RWPE1 (cell line): ENCODE data around the gene ANKRD63.

Source experiments
- CTCF ChIA-PET: fragments of 350-600 bp; sonication (Branson Sonifier 250); formaldehyde crosslinking; extraction: SDS; loops from one replicate; lab custom pipeline; 2021; lab: Yijun Ruan, JAX
- POLR2A ChIA-PET: fragments of 400-600 bp; formaldehyde crosslinking; extraction: SDS; loops from one replicate; lab custom pipeline; 2020; ENCODE audit warnings: antibody characterized with exemption; ENCODE audit not compliant: low non-redundant PET; lab: Yijun Ruan, JAX
- DNase-seq: peaks from one replicate; pipeline ENCODE4 v3.0.0; 2012; ENCODE audit warnings: low spot score
- H3K27ac ChIP-seq: fragments of 450-650 bp; 2 replicates; pipeline ENCODE4 v1.5.1; 2017
- TF ChIP-seq, protein P1 (sequence below): fragments of 450-650 bp; conservative IDR thresholded peaks from 2 replicates; pipeline ENCODE4 v1.5.1; 2017; ENCODE audit warnings: low read depth, mild to moderate bottlenecking

The ANKRD63 gene

DNA sequence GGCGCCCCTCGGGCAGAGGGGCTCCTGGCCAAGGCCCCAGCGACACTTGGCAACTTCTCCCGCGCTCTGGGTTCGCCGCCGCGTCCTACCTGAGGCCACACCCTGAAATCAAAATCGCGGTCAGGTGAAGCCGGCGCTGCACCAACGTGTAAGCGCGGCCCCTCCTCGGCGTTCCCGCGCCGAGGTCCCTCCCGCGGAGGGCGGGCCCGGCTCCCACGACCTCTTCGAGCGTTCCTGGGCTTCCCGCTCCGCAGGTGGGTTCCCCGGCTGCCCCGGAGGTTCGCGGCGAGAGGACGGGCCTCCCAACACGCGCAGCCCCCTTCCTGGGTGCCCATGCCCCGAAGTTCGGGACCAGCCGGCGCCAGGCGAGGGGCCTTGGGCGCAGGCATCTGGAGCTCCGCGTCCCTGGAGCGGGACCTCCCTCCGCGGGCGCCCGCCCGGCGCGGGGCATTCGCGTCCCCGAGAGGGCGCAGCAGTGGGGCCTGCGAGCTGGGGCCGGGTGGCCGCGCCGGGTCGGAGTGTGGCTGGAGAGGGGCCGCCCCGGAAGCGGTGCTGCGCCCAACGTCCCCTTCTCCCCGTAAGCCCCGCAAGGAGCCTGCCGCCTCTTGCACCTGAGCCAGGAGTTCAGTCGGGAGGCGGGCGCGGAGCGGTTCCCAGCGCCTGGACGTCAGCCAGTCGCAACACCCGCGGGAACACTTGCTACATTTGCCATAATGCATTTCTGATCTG, 30.3 kb downstream of the ANKRD63 start:
- POLR2A ChIA-PET, result no interaction called here
- no peak for DNase-seq
- TF ChIP-seq, protein P1, sequence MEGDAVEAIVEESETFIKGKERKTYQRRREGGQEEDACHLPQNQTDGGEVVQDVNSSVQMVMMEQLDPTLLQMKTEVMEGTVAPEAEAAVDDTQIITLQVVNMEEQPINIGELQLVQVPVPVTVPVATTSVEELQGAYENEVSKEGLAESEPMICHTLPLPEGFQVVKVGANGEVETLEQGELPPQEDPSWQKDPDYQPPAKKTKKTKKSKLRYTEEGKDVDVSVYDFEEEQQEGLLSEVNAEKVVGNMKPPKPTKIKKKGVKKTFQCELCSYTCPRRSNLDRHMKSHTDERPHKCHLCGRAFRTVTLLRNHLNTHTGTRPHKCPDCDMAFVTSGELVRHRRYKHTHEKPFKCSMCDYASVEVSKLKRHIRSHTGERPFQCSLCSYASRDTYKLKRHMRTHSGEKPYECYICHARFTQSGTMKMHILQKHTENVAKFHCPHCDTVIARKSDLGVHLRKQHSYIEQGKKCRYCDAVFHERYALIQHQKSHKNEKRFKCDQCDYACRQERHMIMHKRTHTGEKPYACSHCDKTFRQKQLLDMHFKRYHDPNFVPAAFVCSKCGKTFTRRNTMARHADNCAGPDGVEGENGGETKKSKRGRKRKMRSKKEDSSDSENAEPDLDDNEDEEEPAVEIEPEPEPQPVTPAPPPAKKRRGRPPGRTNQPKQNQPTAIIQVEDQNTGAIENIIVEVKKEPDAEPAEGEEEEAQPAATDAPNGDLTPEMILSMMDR, result no peak
- peak overlapping the region; percentile 1; the same call in 1 of the 2 replicates for H3K27ac ChIP-seq
- CTCF ChIA-PET, result interaction anchor here (0.5 kb wide), 1 partner anchor 27 kb away, joined by 3 read pairs; no protein-coding TSS in a partner anchor

DNA sequence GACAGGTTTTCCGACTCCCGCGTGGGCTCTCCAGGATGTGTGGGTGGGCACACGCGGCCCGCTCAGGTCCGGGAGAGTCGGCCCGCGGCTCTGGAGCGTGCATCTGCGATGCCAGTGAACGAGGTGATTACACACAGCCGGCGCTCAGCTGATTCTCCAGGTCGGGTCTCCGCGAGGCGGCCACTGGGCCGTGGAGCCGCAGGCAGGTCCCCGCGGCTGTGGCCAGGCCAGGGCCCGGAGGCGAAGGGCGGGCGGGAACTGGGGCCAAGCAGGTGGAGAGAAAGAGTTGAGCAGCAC, 30.8 kb downstream of the ANKRD63 start:
- H3K27ac ChIP-seq, result no peak overlapping the region
- ChIA-PET CTCF (interaction anchor here (0.5 kb wide), 1 partner anchor 27 kb away, joined by 3 read pairs; no protein-coding TSS in a partner anchor), POLR2A (no interaction called here)

DNA sequence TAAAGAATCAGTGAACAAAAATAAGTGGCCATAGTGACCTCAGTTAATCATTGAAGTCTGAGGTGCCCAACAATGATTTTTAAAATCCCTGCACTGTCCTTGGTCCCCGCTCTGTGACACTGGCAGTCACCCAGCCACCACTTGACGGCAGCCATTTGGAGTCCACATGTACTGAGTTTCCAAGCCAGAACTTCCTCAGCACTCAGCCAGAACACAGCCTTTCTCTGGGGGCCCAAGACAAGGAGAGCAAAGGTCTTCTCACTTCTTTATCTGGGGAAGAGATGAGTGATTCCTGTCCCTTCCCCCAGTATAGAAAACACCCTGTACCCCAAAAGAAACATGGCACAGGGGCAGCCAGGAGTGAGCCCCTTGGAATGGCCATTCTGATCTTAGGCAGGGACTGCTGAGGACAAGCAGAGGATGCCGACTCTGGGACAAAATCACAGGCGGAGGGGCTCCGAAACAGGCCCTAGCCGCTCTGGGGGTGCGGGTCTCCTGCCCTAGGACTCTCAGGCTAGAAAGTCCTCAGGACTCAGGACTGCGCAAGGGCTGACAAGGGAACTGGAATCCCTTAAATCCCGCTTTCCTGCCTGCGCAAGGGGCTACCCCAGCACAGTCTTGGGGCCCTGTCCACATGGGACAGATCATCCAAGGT, 31.3 kb downstream of the ANKRD63 start:
- ChIA-PET CTCF (no interaction called here), POLR2A (no interaction called here)
- peak overlapping the region; percentile 30 for H3K27ac ChIP-seq
- no peak for DNase-seq
- TF ChIP-seq, protein P1, result no peak

More for the DNA sequence above, 30.8 kb downstream of the ANKRD63 start:
- DNase-seq, result no peak
- TF ChIP-seq, protein P1, result no peak

DNA sequence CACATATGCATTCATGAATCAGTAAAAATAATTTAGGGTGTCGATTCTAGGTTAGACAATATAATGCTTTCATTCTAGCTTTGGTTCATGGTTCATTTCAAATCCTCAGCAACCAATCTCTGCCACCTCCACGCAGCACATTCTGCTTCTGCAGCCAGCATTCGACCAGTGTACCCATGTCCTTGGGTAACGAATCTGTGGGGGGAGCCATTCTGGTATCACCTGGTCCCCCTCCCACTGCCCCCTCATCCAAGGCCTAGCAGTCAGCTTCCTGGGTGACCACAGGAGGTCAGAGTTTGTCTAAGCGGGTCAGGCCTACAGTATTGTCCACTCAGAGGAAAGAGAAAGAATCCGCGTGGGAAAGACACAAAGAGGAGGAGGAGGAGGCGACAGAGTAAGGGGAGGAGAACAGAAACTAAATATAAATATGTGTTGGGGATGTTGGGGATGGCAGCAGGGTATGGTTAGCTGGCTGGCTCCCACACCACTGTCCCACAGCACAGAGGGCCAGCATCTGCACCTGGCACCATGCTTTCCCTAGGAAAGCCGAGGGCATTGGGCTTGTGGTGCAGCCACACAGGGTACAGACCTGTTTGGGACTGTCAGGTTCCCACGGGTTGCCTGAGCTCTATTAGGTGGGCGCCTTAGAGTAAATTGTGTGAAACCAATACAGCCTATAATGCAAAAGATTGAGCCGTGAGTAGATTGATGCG, 31.9 kb downstream of the ANKRD63 start:
- CTCF ChIA-PET, result interaction anchor here (0.9 kb wide), 1 partner anchor 23 kb away, joined by 4 read pairs; no protein-coding TSS in a partner anchor

DNA sequence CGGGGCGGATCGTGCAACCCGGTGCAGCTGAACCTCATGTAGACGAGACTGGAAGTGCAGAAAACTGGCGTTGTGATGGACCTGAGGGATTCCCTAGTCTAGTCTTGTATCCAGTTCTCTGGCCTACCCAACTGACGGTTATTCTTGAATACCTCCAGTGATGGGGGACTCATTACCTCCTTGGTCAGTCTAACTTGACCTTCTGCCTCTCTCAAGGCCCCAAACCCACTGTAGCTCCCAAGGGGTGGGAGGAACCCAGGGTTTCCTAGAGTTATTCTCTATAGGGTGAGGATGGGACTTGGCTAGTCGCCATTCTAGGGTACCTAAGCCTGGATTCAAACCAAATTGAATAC, 32.6 kb downstream of the ANKRD63 start:
- ChIA-PET CTCF (interaction anchor here (0.9 kb wide), 1 partner anchor 24 kb away, joined by 4 read pairs; no protein-coding TSS in a partner anchor), POLR2A (no interaction called here)
- DNase-seq, result no peak
- H3K27ac ChIP-seq, result peak overlapping the region; percentile 84
- TF ChIP-seq, protein P1, result no peak

More for the DNA sequence above, 31.9 kb downstream of the ANKRD63 start:
- POLR2A ChIA-PET, result no interaction called here
- TF ChIP-seq, protein P1, result no peak
- DNase-seq, result no peak
- H3K27ac ChIP-seq, result peak overlapping the region; percentile 30
